Heart right ventricle (tissue), 16 donors: ENCODE data around the gene KRT28. TPM values are rescaled to one million over a fixed set of nuclear protein-coding genes. Genes with fewer than 3 reads are reported as not detected.

Experiments used
- ATAC-seq, 8 donors: fragments of 200-7000 bp; cut with Tn5 transposase; one replicate each; pipeline ENCODE4 v1.9.1; 2020; ENCODE audit warnings: mild to moderate bottlenecking in 8 of 8, moderate library complexity in 8 of 8, moderate number of reproducible peaks in 1 of 8
- DNase-seq, 2 donors: peaks; one replicate each; pipeline ENCODE4 v3.0.0-alpha.2; 2020
- H3K27ac ChIP-seq, 10 donors: fragments of 200-600 bp; sonication (generic) in 2 of 10; one replicate each; pipeline versions ENCODE4 v1.5.0 to v1.8.0; 2020 to 2022; ENCODE audit warnings: mild to moderate bottlenecking in 3 of 10
- H3K27me3 ChIP-seq, 7 donors: fragments of 200-600 bp; one replicate each; pipeline ENCODE4 v1.8.0; 2021 to 2022; ENCODE audit warnings: mild to moderate bottlenecking in 2 of 7
- H3K36me3 ChIP-seq, 9 donors: fragments of 200-600 bp; sonication (generic) in 1 of 9; one replicate each; pipeline versions ENCODE4 v1.5.0 to v1.8.0; 2020 to 2022; ENCODE audit warnings: mild to moderate bottlenecking in 2 of 9
- H3K4me1 ChIP-seq, 9 donors: fragments of 200-600 bp; sonication (generic) in 1 of 9; one replicate each; pipeline versions ENCODE4 v1.5.0 to v1.8.0; 2020 to 2022; ENCODE audit warnings: mild to moderate bottlenecking in 4 of 9
- H3K4me3 ChIP-seq, 10 donors: fragments of 200-600 bp; sonication (generic) in 2 of 10; one replicate each; pipeline versions ENCODE4 v1.5.0 to v1.8.0; 2020 to 2022; ENCODE audit warnings: mild to moderate bottlenecking in 7 of 10, moderate library complexity in 2 of 10
- H3K9me3 ChIP-seq, 11 donors: fragments of 200-600 bp in 10 of 11; sonication (generic) in 2 of 11; one replicate each; pipeline versions ENCODE4 v1.5.0 to v1.8.0; 2013 to 2022; ENCODE audit warnings: mild to moderate bottlenecking in 2 of 11, control low read depth in 1 of 11, moderate library complexity in 1 of 11
- CTCF ChIP-seq, 9 donors: fragments of 200-600 bp; sonication (generic) in 2 of 9; IDR thresholded peaks; one replicate each; pipeline versions ENCODE4 v1.5.0 to v1.8.0; 2021 to 2022; ENCODE audit warnings: antibody characterized with exemption in 9 of 9, mild to moderate bottlenecking in 5 of 9, moderate library complexity in 1 of 9
- WGBS, 2 donors: extraction: QIAGEN DNeasy Blood & Tissue Kit; methylation state at CpG; one replicate each; pipeline ENCODE4 v1.1.7; 2013; ENCODE audit warnings: inconsistent platforms in 1 of 2; 5-methylcytosine and 5-hydroxymethylcytosine counted together
- intact Hi-C, 10 donors: fragments of 100-400 bp; cut with DNase I; formaldehyde crosslinking; loops; one replicate each; pipeline versions ENCODE4 v1.11.1 to v1.14.2; 2022
- polyA plus RNA-seq, 2 donors: library from polyadenylated mRNA; stranded (reverse); fragments of 200-250 nt; gene quantifications; one replicate each; pipeline ENCODE4 v1.2.3, GENCODE V29; 2013
- total RNA-seq, 10 donors: library from RNA; stranded (reverse); fragmentation: NEBNext Ultra II Directional in 3 of 10; extraction: Animal tissue kit (Norgen Biotek cat#: 25700) in 3 of 10; gene quantifications; one replicate each; pipeline versions ENCODE4 v1.2.1 to v1.2.4, GENCODE V29; 2021 to 2023
- donor health status: Arrhythmogenic right ventricular cardiomyopathy.
- donor health status: ischemic (EF 13 %, LVEDD 7.1; RV severe dilation, severe dysfunction).
- donor health status: healthy with polysubstance abuse.
- donor health status: DM: no; HTN: yes; CAD: no.
- donor health status: DM: no; HTN: no; CAD: no.
- donor health status: ischemic (EF 25% LVEDD 6.9; RV normal size, moderate dysfunction).
- donor health status: ischemic (EF 25% LVEDD 5.7; RV mildly dilated, moderate dysfunction).
- donor health status: healthy.
- donor health status: DM: yes; HTN: yes; CAD: no.
- donor health status: Ischemic cardiomyopathy.
- donor health status: ischemic (EF 35%, LVEDD 5.7; RV mildly dilated, moderate dysfunction).
- donor health status: nonischemic (EF 11% LVEDD 7.7; RV severe dilation, severe dysfunction).
- donor health status: DM: yes; HTN: yes; CAD: no.
- donor health status: PGD.
- donor health status: ischemic (EF 29% LVEDD 5.4; RV normal size, mild dysfunction).
- donor health status: nonischemic (EF 23%, LVEDD 6.1; RV moderate dilation, normal function).

The KRT28 gene
- total and polyA plus RNA-seq, 12 donors: not detected

GRCh38 chr17:40813804-40814203 lies 14.0 kb upstream of the KRT28 start:
- DNase-seq (no peak), ATAC-seq (no peak)
- WGBS, 2 donors: 72 to 74% methylated on average over 4 of the region's 4 CpGs
- Histone ChIP-seq H3K4me3 (no peak overlapping the region), H3K9me3 (peaks cover 0 to 5% (median 0%) of the 10 kb centered on the region in 11 donors), H3K36me3 (peaks cover 0 to 19% (median 0%) of the 10 kb centered on the region in 9 donors), H3K4me1 (peaks cover 3 to 39% (median 29%) of the 10 kb centered on the region in 9 donors), H3K27me3 (peaks cover 0 to 50% (median 0%) of the 10 kb centered on the region in 7 donors), H3K27ac (no peak overlapping the region)
- intact Hi-C loops: no loop called here
- no peak for TF ChIP-seq CTCF (IDR thresholded peaks at IDR 0.05)

GRCh38 chr17:40812639-40813038 lies 12.9 kb upstream of the KRT28 start:
- H3K27ac ChIP-seq: no peak overlapping the region
- TF ChIP-seq CTCF (IDR thresholded peaks at IDR 0.05): no peak
- DNase-seq (no peak), ATAC-seq (no peak)
- 80 to 87% methylated on average over 3 of the region's 3 CpGs for WGBS, 2 donors
- peaks cover 0 to 62% (median 0%) of the 10 kb centered on the region in 7 donors for H3K27me3 ChIP-seq
- intact Hi-C loops: no loop called here
- H3K4me3 ChIP-seq: no peak overlapping the region
- H3K4me1 ChIP-seq: peaks cover 3 to 36% (median 23%) of the 10 kb centered on the region in 9 donors
- H3K36me3 ChIP-seq: peaks cover 0 to 14% (median 0%) of the 10 kb centered on the region in 9 donors
- peaks cover 0 to 5% (median 0%) of the 10 kb centered on the region in 11 donors for H3K9me3 ChIP-seq

GRCh38 chr17:40810494-40810893 lies 10.7 kb upstream of the KRT28 start:
- Histone ChIP-seq H3K9me3 (peaks cover 0 to 5% (median 0%) of the 10 kb centered on the region in 11 donors), H3K27ac (peak overlapping the region in 5 of 10 donors; percentile 4 to 58 (median 50)), H3K27me3 (peaks cover 0 to 78% (median 0%) of the 10 kb centered on the region in 7 donors), H3K4me1 (peaks cover 0 to 31% (median 22%) of the 10 kb centered on the region in 9 donors), H3K36me3 (no peaks in the 10 kb centered on the region), H3K4me3 (no peak overlapping the region)
- intact Hi-C loops: no loop called here
- no peak for ATAC-seq
- no peak for DNase-seq
- TF ChIP-seq CTCF (IDR thresholded peaks at IDR 0.05): no peak
- 51 to 68% methylated on average over 6 of the region's 6 CpGs for WGBS, 2 donors

GRCh38 chr17:40809721-40810421 lies 10.1 kb upstream of the KRT28 start:
- Histone ChIP-seq H3K36me3 (no peaks in the 10 kb centered on the region), H3K27me3 (peaks cover 0 to 85% (median 0%) of the 10 kb centered on the region in 7 donors), H3K4me3 (no peak overlapping the region), H3K9me3 (peaks cover 0 to 4% (median 0%) of the 10 kb centered on the region in 11 donors), H3K27ac (peak overlapping the region in 7 of 10 donors; percentile 4 to 58 (median 47)), H3K4me1 (peaks cover 0 to 31% (median 22%) of the 10 kb centered on the region in 9 donors)
- no peak for TF ChIP-seq CTCF (IDR thresholded peaks at IDR 0.05)
- ATAC-seq (peak; percentile 47 to 93 (median 69)), DNase-seq (no peak)
- intact Hi-C loops: loop anchor here in 6 of 10 donors (5.0 to 10.0 kb wide), 5 partner anchors 47 to 855 kb away; no protein-coding TSS in a partner anchor
- WGBS, 2 donors: 6 to 10% methylated on average over 2 of the region's 2 CpGs
